H1 (cell line): ENCODE results near the gene DTL. TPM values are rescaled to one million over a fixed set of nuclear protein-coding genes. Genes with fewer than 3 reads are reported as not detected.

ENCODE experiments used
- CTCF ChIA-PET: fragments of 300-600 bp; sonication (Branson Sonifier 250); formaldehyde crosslinking; loops from one replicate; lab custom pipeline; 2021; ENCODE audit not compliant: partially characterized antibody; lab: Charles Lee
- POLR2A ChIA-PET: fragments of 300-600 bp; sonication (Branson Sonifier 250); formaldehyde crosslinking; loops from one replicate; lab custom pipeline; 2021; ENCODE audit warnings: inconsistent platforms; ENCODE audit not compliant: partially characterized antibody; lab: Charles Lee
- DNase-seq, 2 experiments: peaks; one replicate each; pipeline versions ENCODE4 v3.0.0 to v3.0.0-alpha.2; 2010 to 2022; ENCODE audit warnings: low spot score in 2 of 2, low read depth in 1 of 2, mixed read lengths in 1 of 2
- FAIRE-seq: peaks from 2 replicates; lab custom pipeline; 2011; peaks lifted over from hg19 to GRCh38; lab: Jason Lieb, UNC
- H2AFZ ChIP-seq: 2 replicates; pipeline ENCODE4 v1.8.1; 2012; ENCODE audit warnings: low read length, inconsistent platforms
- H2AK5ac ChIP-seq: 2 replicates; pipeline ENCODE4 v1.6.1; 2013; ENCODE audit warnings: low read depth, low read length
- H2BK120ac ChIP-seq: replicated peaks from 2 replicates; pipeline ENCODE3; 2013; ENCODE audit warnings: low read depth, low read length, inconsistent platforms
- H2BK12ac ChIP-seq: 2 replicates; pipeline ENCODE4 v1.6.1; 2013; ENCODE audit warnings: low read depth, low read length
- H2BK15ac ChIP-seq: 2 replicates; pipeline ENCODE4 v1.6.1; 2013; ENCODE audit warnings: low read length
- H2BK20ac ChIP-seq: 2 replicates; pipeline ENCODE4 v1.6.1; 2013; ENCODE audit warnings: low read length
- H2BK5ac ChIP-seq: 2 replicates; pipeline ENCODE4 v1.6.1; 2013; ENCODE audit warnings: low read depth, low read length
- H3K14ac ChIP-seq: 2 replicates; pipeline ENCODE4 v1.6.1; 2013; ENCODE audit warnings: inconsistent platforms; ENCODE audit not compliant: insufficient read length
- H3K18ac ChIP-seq: 2 replicates; pipeline ENCODE4 v1.6.1; 2013; ENCODE audit warnings: low read length; ENCODE audit errors: extremely low read depth
- H3K23ac ChIP-seq: 2 replicates; pipeline ENCODE4 v1.6.1; 2013; ENCODE audit warnings: inconsistent platforms; ENCODE audit not compliant: insufficient read length
- H3K23me2 ChIP-seq: 2 replicates; pipeline ENCODE4 v1.6.1; 2013; ENCODE audit warnings: low read depth, low read length
- H3K27ac ChIP-seq: 2 replicates; pipeline ENCODE4 v1.6.1; 2011; ENCODE audit warnings: low read depth, low read length, inconsistent platforms
- H3K27me3 ChIP-seq, 4 experiments: replicated peaks in 1 of 4; 1 replicate in 1 of 4; 2 replicates in 3 of 4; pipeline versions ENCODE4 v1.6.1 to v1.8.1; 2011 to 2013; ENCODE audit warnings: low read length in 3 of 4, mild to moderate bottlenecking in 3 of 4, inconsistent platforms in 2 of 4, mixed read lengths in 2 of 4, moderate library complexity in 1 of 4; ENCODE audit not compliant: control insufficient read depth in 3 of 4, insufficient read depth in 3 of 4; ENCODE audit errors: extremely low read depth in 1 of 4
- H3K36me3 ChIP-seq, 4 experiments: 2 replicates each; pipeline versions ENCODE4 v1.6.1 to v1.8.1; 2011 to 2013; ENCODE audit warnings: mild to moderate bottlenecking in 4 of 4, low read length in 3 of 4, moderate library complexity in 2 of 4, control low read depth in 1 of 4, inconsistent platforms in 1 of 4; ENCODE audit not compliant: insufficient read depth in 4 of 4, control insufficient read depth in 2 of 4
- H3K4ac ChIP-seq: replicated peaks from 2 replicates; pipeline ENCODE3; 2013; ENCODE audit warnings: low read length, low read depth, mixed read lengths, inconsistent platforms; ENCODE audit not compliant: insufficient read length
- H3K4me1 ChIP-seq, 4 experiments: replicated peaks in 1 of 4; 1 replicate in 1 of 4; 2 replicates in 3 of 4; pipeline versions ENCODE4 v1.6.1 to v1.8.1; 2011 to 2013; ENCODE audit warnings: low read length in 3 of 4, inconsistent platforms in 2 of 4, mixed read lengths in 1 of 4; ENCODE audit not compliant: insufficient read depth in 4 of 4, control insufficient read depth in 3 of 4
- H3K4me2 ChIP-seq, 2 experiments: 2 replicates each; pipeline versions ENCODE4 v1.6.1 to v1.8.1; 2011 to 2013; ENCODE audit warnings: low read depth in 2 of 2, low read length in 2 of 2, control low read depth in 1 of 2, inconsistent platforms in 1 of 2, mild to moderate bottlenecking in 1 of 2; ENCODE audit not compliant: insufficient read depth in 1 of 2
- H3K4me3 ChIP-seq, 4 experiments: fragments of 200-600, 300-600 bp in 1 of 4; sonication (generic), shearing (Covaris generic), sonication (Bioruptor Twin) in 1 of 4; 2 replicates each; pipeline versions ENCODE4 v1.5.1 to v1.8.1; 2011 to 2016; ENCODE audit warnings: low read length in 4 of 4, low read depth in 3 of 4, control low read depth in 2 of 4, inconsistent platforms in 2 of 4, mild to moderate bottlenecking in 2 of 4, mixed read lengths in 1 of 4, moderate library complexity in 1 of 4; ENCODE audit not compliant: insufficient read depth in 2 of 4; ENCODE audit errors: extremely low read depth in 1 of 4
- H3K56ac ChIP-seq: replicated peaks from 2 replicates; pipeline ENCODE3; 2013; ENCODE audit warnings: low read depth, mild to moderate bottlenecking, mixed read lengths, low read length, inconsistent platforms; ENCODE audit not compliant: insufficient read length
- H3K79me1 ChIP-seq: 2 replicates; pipeline ENCODE4 v1.6.1; 2013; ENCODE audit warnings: low read depth, low read length, control low read depth
- H3K79me2 ChIP-seq, 2 experiments: 2 replicates each; pipeline versions ENCODE4 v1.6.1 to v1.8.1; 2012 to 2013; ENCODE audit warnings: low read length in 2 of 2, mild to moderate bottlenecking in 2 of 2, inconsistent platforms in 1 of 2; ENCODE audit not compliant: insufficient read depth in 2 of 2, control insufficient read depth in 1 of 2
- H3K9ac ChIP-seq, 4 experiments: replicated peaks in 1 of 4; 1 replicate in 1 of 4; 2 replicates in 3 of 4; pipeline versions ENCODE4 v1.6.1 to v1.8.1; 2011 to 2013; ENCODE audit warnings: low read depth in 3 of 4, low read length in 3 of 4, control low read depth in 2 of 4, mild to moderate bottlenecking in 2 of 4, moderate library complexity in 2 of 4, inconsistent platforms in 1 of 4; ENCODE audit errors: extremely low read depth in 1 of 4
- H3K9me3 ChIP-seq, 2 experiments: 2 replicates each; pipeline versions ENCODE4 v1.6.1 to v1.8.1; 2012 to 2013; ENCODE audit warnings: mild to moderate bottlenecking in 2 of 2, moderate library complexity in 2 of 2, control low read depth in 1 of 2, inconsistent platforms in 1 of 2, low read depth in 1 of 2, low read length in 1 of 2, mixed read lengths in 1 of 2; ENCODE audit not compliant: insufficient read depth in 2 of 2
- H4K20me1 ChIP-seq, 2 experiments: replicated peaks in 1 of 2; 2 replicates each; pipeline versions ENCODE3 to v1.8.1; 2011 to 2013; ENCODE audit warnings: inconsistent platforms in 2 of 2, low read length in 2 of 2, mild to moderate bottlenecking in 1 of 2; ENCODE audit not compliant: insufficient read depth in 2 of 2, control insufficient read depth in 1 of 2
- H4K5ac ChIP-seq: 2 replicates; pipeline ENCODE4 v1.6.1; 2013; ENCODE audit warnings: low read length, low read depth, mixed read lengths, inconsistent platforms; ENCODE audit not compliant: insufficient read length
- H4K8ac ChIP-seq: 2 replicates; pipeline ENCODE4 v1.8.0; 2013; ENCODE audit warnings: mild to moderate bottlenecking, moderate library complexity, low read length, inconsistent platforms; ENCODE audit not compliant: insufficient read depth; ENCODE audit errors: extremely low read depth
- H4K91ac ChIP-seq: replicated peaks from 2 replicates; pipeline ENCODE3; 2013; ENCODE audit warnings: low read length, mixed read lengths, inconsistent platforms; ENCODE audit not compliant: insufficient read length
- RFX5 ChIP-seq: IDR thresholded peaks from 2 replicates; pipeline ENCODE4 v1.6.1; 2011; ENCODE audit warnings: low read depth, low read length, improper control_type of control experiment, borderline replicate concordance
- TBP ChIP-seq: IDR thresholded peaks from 2 replicates; pipeline ENCODE4 v1.6.1; 2011; ENCODE audit warnings: low read depth, low read length, improper control_type of control experiment
- TCF12 ChIP-seq: IDR thresholded peaks from 2 replicates; pipeline ENCODE4 v1.6.1; 2011; ENCODE audit warnings: low read depth, mild to moderate bottlenecking, low read length
- microRNA-seq, 2 experiments: library from miRNA; unstranded; fragments of <30 nt; microRNA quantifications; one replicate each; pipeline versions ENCODE4 to v1.2.0, GENCODE V29; 2016 to 2020; ENCODE audit warnings: borderline microRNAs expressed in 2 of 2, borderline number of aligned reads in 2 of 2, borderline replicate concordance in 1 of 2
- polyA plus RNA-seq, 7 experiments: library from polyadenylated mRNA; depleted of rRNA in 3 of 7; stranded (reverse) in 5 of 7; unstranded in 2 of 7; fragments of >200 nt in 5 of 7; fragments of 200-250 nt in 2 of 7; gene quantifications; 1 replicate in 5 of 7; 2 replicates in 1 of 7; 4 replicates in 1 of 7; pipeline versions ENCODE4 v1.2.1 to v1.2.3, GENCODE V29; 2011 to 2013; ENCODE audit warnings: missing spikeins in 2 of 7, mixed read lengths in 2 of 7
- small RNA-seq: library from polyadenylated mRNA; stranded (forward); fragments of <200 nt; extraction: miRNeasy Mini kit (QIAGEN cat#:217004); gene quantifications from one replicate; pipeline ENCODE3, GENCODE V24; 2013; ENCODE audit not compliant: insufficient read depth
- total RNA-seq: library from RNA; stranded (reverse); fragmentation: NEBNext Ultra II Directional; extraction: Animal tissue kit (Norgen Biotek cat#: 25700); gene quantifications from 2 replicates; pipeline ENCODE4 v1.2.1, GENCODE V29; 2021

The DTL gene
- total and polyA plus RNA-seq, 2 of the 8 experiments (the other 6 are each of a cell fraction or from before 2014, with no cell fraction given), result 36.0 to 46.9 TPM

DNA sequence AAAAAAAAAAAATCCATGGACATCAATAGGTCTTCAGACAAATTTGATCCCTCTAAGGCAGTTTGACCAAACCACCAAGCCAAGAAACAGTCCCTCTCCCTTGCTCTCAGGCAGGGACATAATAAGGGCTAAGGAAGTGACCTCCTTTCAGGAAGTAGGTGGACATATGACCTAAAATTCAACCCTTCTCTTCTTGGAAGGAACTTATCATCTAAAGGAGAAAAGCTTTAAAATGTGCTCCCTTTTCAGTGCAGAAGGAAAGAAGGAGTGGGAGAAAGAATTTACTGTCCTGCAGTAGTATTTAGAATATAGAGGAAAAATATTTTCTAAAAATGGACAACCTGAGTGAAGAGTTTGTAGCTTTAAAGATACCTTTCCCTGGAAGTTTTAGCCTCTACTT is 118.1 kb downstream of the DTL start:
- H4K5ac ChIP-seq, result no peak overlapping the region
- POLR2A ChIA-PET, result interaction anchor here (0.6 kb wide), 1 partner anchor 32 kb away, joined by 3 read pairs; no protein-coding TSS in a partner anchor

More for the DNA sequence above, 118.1 kb downstream of the DTL start:
- no peak overlapping the region for H4K8ac ChIP-seq
- no peak overlapping the region for H3K23ac ChIP-seq
- H2AK5ac ChIP-seq, result no peak overlapping the region
- H3K27me3 ChIP-seq, result no peaks in the 10 kb centered on the region
- H3K14ac ChIP-seq, result no peak overlapping the region
- TF ChIP-seq TBP (no peak), TCF12 (no peak), RFX5 (no peak)
- H3K4me2 ChIP-seq, result no peak overlapping the region
- H3K9me3 ChIP-seq, result no peaks in the 10 kb centered on the region; a peak in 1 of 4 replicates
- H3K23me2 ChIP-seq, result peaks cover 2% of the 10 kb centered on the region; the same call in 1 of the 2 replicates
- H3K27ac ChIP-seq, result no peak overlapping the region
- no peak overlapping the region for H3K9ac ChIP-seq
- no peak overlapping the region for H3K4ac ChIP-seq
- H2BK5ac ChIP-seq, result no peak overlapping the region
- no peak overlapping the region for H2BK20ac ChIP-seq
- no peaks in the 10 kb centered on the region for H3K79me1 ChIP-seq
- H2AFZ ChIP-seq, result no peak overlapping the region
- H3K18ac ChIP-seq, result no peak overlapping the region
- CTCF ChIA-PET, result interaction anchor here (1.2 to 1.3 kb wide), 2 partner anchors 91 to 116 kb away, joined by 3 read pairs; no protein-coding TSS in a partner anchor
- no peak overlapping the region for H3K56ac ChIP-seq
- H2BK120ac ChIP-seq, result no peak overlapping the region
- H2BK12ac ChIP-seq, result no peak overlapping the region
- no peaks in the 10 kb centered on the region for H3K79me2 ChIP-seq
- no peak overlapping the region for H4K91ac ChIP-seq
- DNase-seq (no peak), FAIRE-seq (no peak)
- H3K4me1 ChIP-seq, result no peaks in the 10 kb centered on the region
- H3K4me3 ChIP-seq, result no peak overlapping the region
- H4K20me1 ChIP-seq, result no peaks in the 10 kb centered on the region
- H2BK15ac ChIP-seq, result no peak overlapping the region
- no peaks in the 10 kb centered on the region for H3K36me3 ChIP-seq

Small RNAs within 50 kb of the gene (microRNA-seq; reads per million reads assigned to microRNA genes)
- gene MIR3122, result 0 reads per million in 2 experiments

Small RNAs within 50 kb of the gene (small RNA-seq; reads per million reads assigned to genes)
- gene MIR3122, result 0.69 reads per million
- gene RF00568, result not detected
- not detected for gene RN7SKP98

Other genes with a start within 250 kb of the DTL start
- 13.5 and 14.6 TPM in 2 replicates for gene LPGAT1, start 205.0 kb upstream of the DTL start, total RNA-seq
- 1.9 and 2.3 TPM in 2 replicates for gene LPGAT1, start 205.0 kb upstream of the DTL start, polyA plus RNA-seq (2011; rRNA removed)
- 22.4 and 24.3 TPM in 2 replicates for gene INTS7, start 191 bp upstream of the DTL start, total RNA-seq
- gene INTS7, start 191 bp upstream of the DTL start, polyA plus RNA-seq (2011; rRNA removed), result 8.9 and 15.2 TPM in 2 replicates
- gene PPP2R5A, start 249.7 kb downstream of the DTL start, total RNA-seq, result 36.3 and 36.8 TPM in 2 replicates
- gene PPP2R5A, start 249.7 kb downstream of the DTL start, polyA plus RNA-seq (2011; rRNA removed), result 11.0 and 14.6 TPM in 2 replicates